Inferior parietal cortex (tissue), 1 donor: ENCODE results near the gene DDB1.
A peak's percentile ranks its signal among the peaks of the same experiment; 100 is the strongest.

Experiments
- DNase-seq: peaks from one replicate; pipeline ENCODE4 v3.0.0-alpha.2; 2016; ENCODE audit errors: extremely low spot score

Gene DDB1

GRCh38 chr11:61336171-61336935 is 3.4 kb upstream of the DDB1 start:
- peak; percentile 70 for DNase-seq

DNA sequence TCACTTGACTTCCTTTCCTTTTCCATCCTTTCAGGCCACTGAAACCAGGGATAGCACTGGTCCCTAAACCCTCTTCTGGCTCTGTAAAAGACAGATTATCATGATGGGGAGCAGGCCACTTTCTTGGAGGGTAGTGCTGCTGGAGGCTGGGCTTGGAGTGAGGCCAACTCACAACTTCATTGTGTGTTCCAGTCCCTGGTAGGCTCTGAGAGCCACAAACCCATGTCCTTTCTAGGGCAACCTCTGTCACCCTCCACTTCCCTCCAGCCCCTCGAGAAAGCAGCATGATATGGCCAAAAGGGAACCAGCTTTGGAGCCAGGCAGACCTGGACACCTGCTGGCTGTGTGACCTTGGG is 2.4 kb upstream of the DDB1 start:
- DNase-seq: no peak

DNA sequence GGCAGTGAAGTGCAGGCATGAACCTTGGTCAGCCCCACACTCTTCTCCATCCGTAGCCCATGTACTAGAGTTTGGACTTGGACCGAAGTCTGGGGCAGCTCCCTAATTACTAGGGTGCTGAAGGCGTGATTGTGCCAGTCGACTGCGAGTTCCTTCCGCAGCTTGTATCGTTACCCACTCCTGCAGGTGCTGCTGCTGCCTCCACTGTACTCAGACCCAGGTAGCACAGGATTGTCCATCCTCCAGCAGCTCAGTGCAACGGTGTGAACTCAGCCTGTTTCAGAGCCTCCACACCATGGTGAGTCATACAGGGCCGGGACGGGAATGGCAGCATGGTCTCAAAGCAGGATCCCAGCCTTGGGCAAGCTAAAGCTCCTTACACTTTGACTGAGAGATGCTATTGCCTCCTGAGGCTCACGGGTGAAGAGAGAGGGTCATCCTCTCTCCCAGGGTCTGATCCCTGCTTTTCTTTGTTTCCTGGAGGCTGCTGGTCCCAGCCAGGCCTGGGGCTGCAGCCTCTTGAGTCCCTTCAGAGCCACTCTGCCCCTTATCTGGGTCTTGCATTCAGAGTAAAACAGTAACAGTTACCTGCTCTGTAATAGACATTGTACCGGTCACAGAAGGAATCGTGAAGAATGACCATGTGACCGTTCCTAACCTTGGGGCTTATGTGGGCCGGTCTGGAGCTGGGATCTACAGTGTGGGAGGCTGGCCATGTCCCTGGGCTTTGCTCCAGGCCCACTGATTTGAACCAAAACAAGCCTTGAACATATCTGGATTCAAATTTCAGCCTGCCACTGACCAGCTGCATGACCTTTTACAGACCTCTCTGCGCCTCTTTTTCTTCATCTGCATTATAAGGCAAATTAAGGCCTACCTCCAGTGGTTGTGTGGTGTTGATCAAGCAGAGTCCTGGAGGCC is 1.8 kb upstream of the DDB1 start:
- DNase-seq: no peak

GRCh38 chr11:61333550-61334433 is 887 bp upstream of the DDB1 start:
- DNase-seq: no peak

GRCh38 chr11:61332281-61332796 is 566 bp downstream of the DDB1 start:
- DNase-seq: no peak

DNA sequence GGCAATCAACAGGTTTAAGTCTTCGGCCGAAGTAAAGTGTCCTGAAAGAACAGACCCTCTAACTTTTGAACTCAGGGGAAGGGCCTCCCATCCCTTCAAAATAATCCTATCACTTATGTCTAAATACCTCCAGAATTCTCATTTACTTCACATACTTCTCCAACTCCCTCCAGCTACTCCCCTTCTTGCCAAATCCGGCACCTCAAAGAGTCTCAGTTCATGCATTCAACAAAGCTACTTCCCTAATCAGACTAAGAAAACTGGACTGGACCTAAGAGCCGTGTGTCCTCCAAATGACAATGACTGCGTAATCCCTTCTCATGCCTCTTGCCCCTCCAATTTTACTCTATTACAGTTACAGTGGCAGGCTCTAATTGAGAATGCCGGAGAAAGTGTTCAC is 1.3 kb downstream of the DDB1 start:
- no peak for DNase-seq

- DNase-seq: no peak
These were observed 3.0 kb downstream of the DDB1 start for GRCh38 chr11:61329871-61330270.

DNA sequence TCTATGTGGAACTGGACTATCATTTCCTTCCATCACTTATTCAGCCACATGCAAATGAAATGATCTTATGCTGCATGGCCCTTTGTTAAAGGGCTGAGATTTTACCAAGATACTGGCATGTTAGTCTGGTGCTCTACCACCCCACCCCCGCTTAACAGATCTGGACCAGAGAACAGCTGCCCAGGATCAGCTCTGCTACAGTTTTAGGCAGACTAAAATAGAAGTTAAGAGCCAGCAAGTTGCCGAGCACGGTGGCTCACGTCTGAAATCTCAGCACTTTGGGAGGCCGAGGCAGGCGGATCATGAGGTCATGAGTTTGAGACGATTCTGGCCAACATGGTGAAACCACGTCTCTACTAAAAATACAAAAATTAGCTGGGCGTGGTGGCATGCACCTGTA is 4.6 kb downstream of the DDB1 start:
- no peak for DNase-seq

GRCh38 chr11:61327669-61328071 is 5.2 kb downstream of the DDB1 start:
- no peak for DNase-seq

- no peak for DNase-seq
These were observed 7.1 kb downstream of the DDB1 start for GRCh38 chr11:61325649-61326414.

DNA sequence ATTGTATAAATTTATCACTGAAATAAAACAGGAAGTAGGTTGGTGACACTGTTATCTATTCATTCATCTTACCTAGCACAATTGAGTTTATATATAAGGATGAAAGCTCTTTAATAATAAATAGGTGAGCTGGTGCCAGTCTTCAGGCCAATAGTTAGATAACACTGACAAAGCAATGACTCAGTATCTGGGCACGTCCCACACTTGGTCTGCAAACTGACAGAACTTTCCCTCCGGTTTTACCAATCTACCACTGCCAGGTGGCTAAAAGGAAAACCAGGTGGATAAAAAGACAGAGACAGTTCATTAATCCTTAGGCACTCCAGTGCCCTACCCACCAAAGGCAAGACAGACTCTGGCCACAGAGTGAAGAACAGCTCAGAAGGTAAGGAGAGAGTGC is 17.6 kb downstream of the DDB1 start:
- DNase-seq: no peak

DNA sequence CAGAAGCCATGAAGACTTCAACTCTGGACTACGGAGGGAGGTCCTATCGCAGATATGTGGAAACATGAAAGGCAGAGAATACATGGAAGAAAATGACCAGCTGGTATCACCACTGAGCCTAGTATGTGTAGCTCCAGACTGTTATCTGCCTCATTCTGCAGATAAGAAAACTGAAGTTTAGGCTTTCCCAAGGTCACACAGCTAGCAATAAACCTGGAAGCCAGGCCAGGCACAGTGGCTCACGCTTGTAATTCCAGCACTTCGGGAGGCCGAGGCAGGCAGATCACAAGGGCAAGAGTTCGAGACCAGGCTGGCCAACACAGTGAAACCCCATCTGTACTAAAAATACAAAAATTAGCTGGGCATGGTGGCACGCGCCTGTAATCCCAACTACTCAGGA is 22.2 kb downstream of the DDB1 start:
- no peak for DNase-seq

- no peak for DNase-seq
These were observed 23.2 kb downstream of the DDB1 start for GRCh38 chr11:61309739-61310138.

DNA sequence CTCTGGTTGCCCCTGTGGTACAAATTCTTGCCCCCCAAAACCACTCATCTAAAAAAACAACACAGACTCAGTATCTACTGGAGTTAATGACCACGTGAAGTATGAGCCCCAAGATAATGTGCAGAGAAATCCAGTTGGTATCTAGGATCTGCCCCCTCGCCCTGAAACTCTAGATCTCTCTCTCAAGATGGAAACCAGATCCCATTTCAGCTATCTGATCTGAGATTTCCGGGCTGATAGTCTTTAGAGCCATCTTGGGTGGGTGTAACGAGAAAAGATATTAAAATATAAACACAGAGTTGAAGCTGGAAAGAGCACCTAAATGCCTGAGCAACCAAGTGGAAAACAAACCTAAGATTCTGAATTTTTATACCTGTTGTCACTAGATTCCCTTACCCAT is 23.8 kb downstream of the DDB1 start:
- no peak for DNase-seq

- no peak for DNase-seq
These were observed 25.6 kb downstream of the DDB1 start for GRCh38 chr11:61307354-61307753.

GRCh38 chr11:61306221-61306620 is 26.7 kb downstream of the DDB1 start:
- no peak for DNase-seq

GRCh38 chr11:61305417-61305816 is 27.5 kb downstream of the DDB1 start:
- DNase-seq: no peak

DNA sequence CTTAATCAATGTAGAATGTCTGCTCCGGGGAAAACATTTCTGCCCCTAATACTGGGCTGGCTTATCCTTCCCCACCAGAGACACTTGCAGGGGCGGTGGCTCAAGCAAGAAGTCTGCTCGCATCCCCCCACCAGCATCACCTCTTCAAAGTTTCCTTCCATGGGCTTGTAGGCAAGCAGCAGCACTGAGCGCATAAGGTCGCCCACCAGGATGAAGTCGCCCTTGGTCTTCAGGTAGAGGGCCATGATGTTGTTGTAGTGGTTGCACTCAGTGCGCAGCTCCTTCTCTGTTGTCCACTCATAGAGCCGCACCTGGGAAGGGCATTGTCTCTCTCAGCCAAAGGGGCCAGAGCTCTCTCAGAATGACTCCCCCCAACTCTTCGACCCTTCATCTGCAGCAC is 29.2 kb downstream of the DDB1 start:
- DNase-seq: no peak

DNA sequence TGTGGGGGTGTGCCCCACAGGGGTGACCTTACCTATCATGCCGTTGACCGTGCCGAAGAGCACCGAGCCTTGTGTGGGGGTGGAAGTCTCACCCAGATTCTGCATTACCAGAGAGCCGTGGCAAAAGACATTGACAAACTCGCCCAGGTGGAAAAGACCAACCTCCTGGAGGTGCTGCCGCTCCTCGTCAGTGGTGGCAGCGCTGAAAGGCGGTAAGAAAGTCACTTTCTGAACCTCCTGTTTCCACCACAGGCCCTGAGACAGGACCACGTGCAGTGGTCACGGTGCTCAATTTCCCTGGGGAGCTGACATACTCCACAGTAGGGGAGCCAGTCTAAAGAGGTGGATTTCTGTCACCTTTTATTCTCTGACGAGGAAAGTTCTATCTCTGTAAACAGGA is 30.4 kb downstream of the DDB1 start:
- no peak for DNase-seq

DNA sequence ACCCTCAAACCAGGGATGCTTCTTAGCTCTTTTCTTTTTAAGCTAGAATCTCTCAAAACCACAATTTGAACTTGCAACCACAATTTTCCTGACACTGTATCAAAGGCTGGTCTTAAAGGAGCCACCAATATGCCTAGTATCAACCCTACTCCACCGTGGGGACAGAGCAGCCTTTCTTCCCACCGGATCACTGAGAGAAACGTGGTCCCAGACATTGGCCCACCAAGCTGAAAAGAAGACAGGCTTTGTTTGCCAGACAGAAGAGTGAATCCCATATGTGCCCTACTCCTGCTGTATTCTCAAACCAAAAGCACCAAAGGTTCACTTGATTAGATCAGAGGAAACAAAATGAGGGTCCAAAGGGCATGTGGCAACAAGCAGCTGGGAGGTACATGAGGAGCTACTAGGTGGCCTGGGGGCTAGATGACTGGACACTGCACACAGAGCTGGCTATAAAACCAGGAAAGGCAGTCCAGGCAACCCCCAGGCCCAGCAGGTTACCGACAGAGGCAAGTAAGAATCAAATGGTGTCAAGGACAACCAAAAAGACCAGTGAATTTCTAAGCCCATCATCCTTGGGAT is 34.2 kb downstream of the DDB1 start:
- no peak for DNase-seq

DNA sequence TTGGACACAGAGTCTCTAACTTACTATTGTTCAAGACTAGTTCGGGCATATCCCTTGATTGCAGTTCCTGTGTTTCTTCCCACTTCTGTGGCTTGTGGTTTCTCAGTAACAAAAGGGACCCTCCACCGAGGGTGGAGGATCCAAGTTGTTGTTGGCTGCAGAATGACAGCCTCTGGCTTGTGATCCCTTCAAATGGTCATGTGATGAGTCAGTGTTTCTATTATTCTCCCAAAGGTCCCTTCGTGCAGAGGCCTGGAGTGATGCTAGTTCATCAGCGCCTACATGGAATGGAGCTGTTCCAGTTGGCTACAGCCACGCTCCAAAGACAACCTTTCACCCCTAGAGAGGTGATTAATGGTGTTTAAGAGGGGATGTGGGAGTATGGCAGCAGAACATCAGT is 35.2 kb downstream of the DDB1 start:
- DNase-seq: peak; percentile 27
